Gastroesophageal sphincter (tissue), 4 donors: ENCODE data around the gene RERE. TPM values are rescaled to one million over a fixed set of nuclear protein-coding genes. Genes with fewer than 3 reads are reported as not detected.

Experiments
- ATAC-seq: fragments of 150-250 bp; one replicate; pipeline ENCODE4 v1.9.1; 2016; ENCODE audit warnings: mild to moderate bottlenecking, moderate library complexity
- H3K27ac ChIP-seq, 4 donors: fragments of 200-600 bp; sonication (generic) in 3 of 4; 1 replicate in 3 of 4; 2 replicates in 1 of 4; pipeline ENCODE4 v1.5.1; 2016 to 2019
- H3K27me3 ChIP-seq: fragments of 200-600 bp; sonication (generic); one replicate; pipeline ENCODE4 v1.5.1; 2019
- H3K36me3 ChIP-seq, 2 donors: fragments of 200-600 bp; sonication (generic); one replicate each; pipeline ENCODE4 v1.5.1; 2019; ENCODE audit warnings: control low read depth in 1 of 2
- H3K4me1 ChIP-seq, 3 donors: fragments of 200-600 bp; sonication (generic); 1 replicate in 2 of 3; 2 replicates in 1 of 3; pipeline ENCODE4 v1.5.1; 2016 to 2019; ENCODE audit warnings: control low read depth in 2 of 3
- H3K4me3 ChIP-seq, 2 donors: fragments of 200-600 bp; sonication (generic); one replicate each; pipeline ENCODE4 v1.5.1; 2019; ENCODE audit warnings: mild to moderate bottlenecking in 1 of 2, moderate library complexity in 1 of 2
- H3K9me3 ChIP-seq, 3 donors: fragments of 200-600 bp; sonication (generic); one replicate each; pipeline ENCODE4 v1.5.1; 2017 to 2019; ENCODE audit warnings: control low read depth in 2 of 3
- CTCF ChIP-seq, 4 experiments: fragments of 200-600 bp in 2 of 4; fragments of 450-650 bp in 2 of 4; sonication (generic) in 1 of 4; IDR thresholded peaks; one replicate each; pipeline ENCODE4 v1.5.1; 2017 to 2019; ENCODE audit warnings: antibody characterized with exemption in 4 of 4, mild to moderate bottlenecking in 2 of 4, moderate library complexity in 2 of 4
- EP300 ChIP-seq: sonication (generic); formaldehyde crosslinking; IDR thresholded peaks from one replicate; pipeline ENCODE4 v1.6.1; 2017; ENCODE audit warnings: antibody characterized with exemption, mild to moderate bottlenecking
- POLR2A ChIP-seq, 2 donors: fragments of 450-650 bp; IDR thresholded peaks; one replicate each; pipeline ENCODE4 v1.6.1; 2017; ENCODE audit warnings: antibody characterized with exemption in 2 of 2, mild to moderate bottlenecking in 2 of 2, moderate library complexity in 1 of 2
- POLR2AphosphoS5 ChIP-seq: sonication (generic); formaldehyde crosslinking; IDR thresholded peaks from one replicate; pipeline ENCODE4 v1.6.1; 2017; ENCODE audit warnings: antibody characterized with exemption
- WGBS, 2 donors: methylation state at CpG; one replicate each; pipeline ENCODE4 v1.1.5; 2018; ENCODE audit warnings: low coverage in 1 of 2; 5-methylcytosine and 5-hydroxymethylcytosine counted together
- total RNA-seq, 4 donors: library from RNA; depleted of rRNA; stranded (reverse); fragments of >200 nt; gene quantifications; one replicate each; pipeline ENCODE4 v1.1.0, GENCODE V29; 2016

The RERE gene
- total RNA-seq, 4 donors from 2014 or later = 112 to 212 (median 139) TPM

- no peaks in the 10 kb centered on the region for H3K36me3 ChIP-seq
- no peaks in the 10 kb centered on the region for H3K27me3 ChIP-seq
- H3K9me3 ChIP-seq = no peaks in the 10 kb centered on the region
- ATAC-seq = peak; percentile 90
- 0 to 43% methylated on average over 8 to 13 of the region's 75 CpGs for WGBS, 2 donors
- peak within 1 kb of the TSS; percentile 49 to 65 for H3K4me3 ChIP-seq
- H3K27ac ChIP-seq = peak within 1 kb of the TSS; percentile 2 to 85 (median 68)
- TF ChIP-seq POLR2AphosphoS5 (peak; percentile 65), EP300 (no peak), POLR2A (IDR thresholded peaks at IDR 0.05) (peak; percentile 56 to 73), CTCF (IDR thresholded peaks at IDR 0.05) (peak in 2 of 4 experiments; percentile 4 to 27)
- H3K4me1 ChIP-seq = peaks cover 0 to 50% (median 21%) of the 10 kb centered on the region in 3 donors
These were observed 499.6 kb downstream of the RERE start, which contains the start of gene SLC45A1 for GRCh38 chr1:8317647-8318381. Gene SLC45A1 (plus strand): TSS chr1:8318114. CDS start chr1:8324330, 6,216 bp downstream.

GRCh38 chr1:8315573-8316475, 501.6 kb downstream of the RERE start:
- H3K27ac ChIP-seq = peak overlapping the region in 1 of 4 donors; percentile 43
- TF ChIP-seq CTCF (IDR thresholded peaks at IDR 0.05) (no peak), EP300 (no peak), POLR2A (IDR thresholded peaks at IDR 0.05) (no peak), POLR2AphosphoS5 (no peak)

GRCh38 chr1:8314346-8315280, 502.8 kb downstream of the RERE start:
- Histone ChIP-seq H3K27me3 (no peaks in the 10 kb centered on the region), H3K9me3 (peaks cover 0 to 5% (median 0%) of the 10 kb centered on the region in 3 donors), H3K27ac (peak overlapping the region in 1 of 4 donors; percentile 54), H3K4me3 (no peak overlapping the region), H3K36me3 (no peaks in the 10 kb centered on the region), H3K4me1 (peaks cover 0 to 63% (median 21%) of the 10 kb centered on the region in 3 donors)
- ATAC-seq = peak; percentile 75
- peak in 3 of 4 experiments; percentile 94 to 97 (median 96) for TF ChIP-seq CTCF (IDR thresholded peaks at IDR 0.05)
- TF ChIP-seq POLR2A (IDR thresholded peaks at IDR 0.05) = no peak
- TF ChIP-seq POLR2AphosphoS5 = peak; percentile 31
- WGBS, 2 donors = 0 to 48% methylated on average over 4 to 10 of the region's 21 CpGs

More at GRCh38 chr1:8315573-8316475, 501.6 kb downstream of the RERE start:
- H3K4me1 ChIP-seq = peaks cover 0 to 63% (median 21%) of the 10 kb centered on the region in 3 donors
- no peak for ATAC-seq
- H3K36me3 ChIP-seq = no peaks in the 10 kb centered on the region
- 95 to 100% methylated on average over 9 to 10 of the region's 14 CpGs for WGBS, 2 donors
- H3K9me3 ChIP-seq = peaks cover 0 to 5% (median 0%) of the 10 kb centered on the region in 3 donors
- no peaks in the 10 kb centered on the region for H3K27me3 ChIP-seq
- no peak overlapping the region for H3K4me3 ChIP-seq

- no peak for ATAC-seq
- Histone ChIP-seq H3K27me3 (no peaks in the 10 kb centered on the region), H3K36me3 (no peaks in the 10 kb centered on the region), H3K9me3 (peaks cover 0 to 5% (median 0%) of the 10 kb centered on the region in 3 donors), H3K4me3 (no peak overlapping the region), H3K27ac (peak overlapping the region in 1 of 4 donors; percentile 54), H3K4me1 (peaks cover 0 to 51% (median 12%) of the 10 kb centered on the region in 3 donors)
- 64 to 81% methylated on average over 3 of the region's 6 CpGs for WGBS, 2 donors
- no peak for TF ChIP-seq CTCF (IDR thresholded peaks at IDR 0.05)
- TF ChIP-seq POLR2AphosphoS5 = no peak
- TF ChIP-seq POLR2A (IDR thresholded peaks at IDR 0.05) = no peak
- TF ChIP-seq EP300 = no peak
These were observed 504.2 kb downstream of the RERE start for GRCh38 chr1:8313231-8313630.
